ENCODE data around the gene ADCY5.

ADCY5 gene

GRCh38 chr3:123369085-123369484 lies 79.8 kb downstream of the ADCY5 start:
- no peak for DNase-seq (ENCODE audit: low spot score)

DNA sequence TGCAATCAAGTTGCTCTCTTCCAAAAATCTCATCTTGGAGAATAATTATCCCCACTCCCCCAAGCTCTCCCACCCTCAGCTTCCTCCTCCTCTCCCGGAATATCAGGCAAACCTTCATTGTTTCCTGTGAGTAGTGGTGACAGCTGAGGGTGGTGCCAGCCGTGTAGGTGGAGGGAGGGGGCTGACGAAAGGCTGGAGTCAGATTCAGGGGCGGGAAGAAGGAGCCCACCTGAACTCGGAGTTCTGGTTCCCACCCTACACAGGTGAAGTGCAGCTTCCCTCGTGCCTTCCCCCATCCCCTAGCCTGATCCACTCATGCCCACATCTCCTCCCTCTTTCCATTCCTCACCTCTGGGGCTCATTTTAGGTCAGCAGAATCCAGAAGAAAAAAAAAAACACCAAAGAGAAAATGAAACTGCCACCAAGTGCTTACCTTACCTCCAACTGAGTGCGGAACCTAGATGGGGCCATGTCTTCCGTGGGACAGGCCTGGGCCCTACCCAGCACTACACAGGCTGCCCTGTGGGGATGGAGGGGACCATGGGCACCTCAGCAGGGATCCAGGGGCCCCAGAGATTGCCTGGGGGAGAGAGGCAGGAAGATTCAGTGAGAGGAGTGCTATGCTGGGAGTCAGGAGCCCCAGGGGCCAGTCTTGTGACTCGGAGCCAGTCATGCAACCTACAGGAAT lies 81.3 kb downstream of the ADCY5 start:
- DNase-seq (ENCODE audit: low spot score) = no peak

DNA sequence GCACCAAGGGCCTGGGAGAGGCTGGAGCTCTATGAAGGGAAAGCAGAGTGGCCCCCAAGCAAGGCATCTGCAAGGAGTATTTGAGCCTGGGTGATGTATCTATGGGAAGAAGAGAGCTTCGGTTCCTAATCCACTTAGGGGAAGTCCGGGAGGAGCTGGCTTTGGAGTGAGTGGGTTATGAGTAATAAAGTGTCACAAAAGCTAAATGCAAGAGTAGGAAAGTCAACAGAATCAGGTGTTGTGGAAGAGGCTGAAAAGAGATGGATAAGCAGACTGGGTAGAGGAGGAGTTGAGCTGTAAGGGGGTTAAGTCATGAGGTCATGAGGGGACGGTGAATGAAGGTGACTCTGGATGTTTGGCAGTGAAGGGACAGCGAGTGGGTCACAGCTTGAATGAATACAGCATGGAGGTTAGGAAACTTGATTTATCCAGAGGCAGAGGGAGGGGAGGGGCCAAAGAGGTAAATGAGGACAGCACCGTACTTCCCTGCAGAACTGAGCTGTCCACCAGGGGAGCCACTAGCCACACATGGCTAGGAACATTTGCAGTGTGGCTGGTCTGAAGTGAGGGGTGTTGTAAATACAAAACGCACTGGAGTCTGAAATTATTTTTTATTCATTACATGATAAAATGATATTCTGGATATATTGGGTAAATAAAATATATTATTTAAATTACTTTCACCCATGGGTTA lies 83.3 kb downstream of the ADCY5 start:
- peak; percentile 19 for DNase-seq (ENCODE audit: low spot score)

- DNase-seq (ENCODE audit: low spot score) = no peak
Observed at GRCh38 chr3:123361071-123361470, 87.8 kb downstream of the ADCY5 start.

- DNase-seq (ENCODE audit: low spot score) = no peak
Observed at GRCh38 chr3:123357275-123357674, 91.6 kb downstream of the ADCY5 start.

- no peak for DNase-seq (ENCODE audit: low spot score)
Observed at GRCh38 chr3:123353850-123354233, 95.0 kb downstream of the ADCY5 start.

DNA sequence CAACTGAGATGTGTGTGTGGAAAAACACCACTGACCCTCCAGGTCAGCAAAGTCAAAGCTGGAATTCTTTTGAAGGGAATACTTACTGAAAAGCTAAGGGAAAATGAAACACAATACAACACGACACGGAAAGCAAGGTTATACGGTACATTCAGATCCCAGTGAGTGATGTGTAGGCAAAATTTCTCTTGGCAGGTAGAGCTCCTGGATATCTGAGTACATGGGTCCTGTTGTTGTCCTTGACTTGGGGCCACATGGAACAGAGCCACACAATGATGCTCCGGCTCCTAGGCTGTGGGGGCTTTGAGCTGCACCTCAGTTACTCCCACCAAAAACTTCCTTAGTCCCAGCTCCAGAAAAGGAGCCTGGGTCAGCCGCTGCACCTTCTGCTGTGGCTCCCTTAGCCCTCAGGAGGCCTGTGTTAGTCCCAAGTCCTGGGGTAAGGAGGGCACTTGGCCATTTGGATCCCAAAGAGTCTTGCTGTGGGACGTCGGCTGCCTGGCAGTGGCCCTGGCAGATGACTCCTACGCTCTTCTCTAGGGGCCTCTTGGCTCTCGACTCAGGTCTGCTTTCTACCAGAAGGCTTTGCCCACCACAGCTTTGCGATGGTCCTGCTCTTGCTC lies 95.6 kb downstream of the ADCY5 start:
- no peak for DNase-seq (ENCODE audit: low spot score)

DNA sequence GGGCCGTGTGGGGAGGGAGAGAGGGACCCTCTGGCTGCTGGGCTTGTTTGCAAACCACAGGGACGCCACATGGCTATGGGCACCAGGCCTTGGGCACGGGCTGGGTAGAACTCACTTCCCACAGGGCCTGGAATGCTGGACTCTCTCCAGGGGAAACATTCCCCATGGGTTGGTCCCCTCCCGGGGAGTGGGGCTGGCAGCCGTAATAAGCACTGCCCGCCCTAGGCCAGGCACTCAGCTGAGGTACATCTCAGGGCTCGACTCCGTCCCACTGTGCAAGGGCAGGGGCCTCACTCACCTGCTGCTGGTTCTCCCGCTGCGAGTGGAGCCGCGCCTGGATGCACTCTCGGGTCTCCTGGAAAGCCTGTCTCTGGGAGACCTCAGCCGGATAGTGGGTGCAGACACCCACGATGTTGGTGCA lies 96.7 kb downstream of the ADCY5 start:
- no peak for DNase-seq (ENCODE audit: low spot score)

GRCh38 chr3:123351501-123351900 lies 97.4 kb downstream of the ADCY5 start:
- no peak for DNase-seq (ENCODE audit: low spot score)

DNA sequence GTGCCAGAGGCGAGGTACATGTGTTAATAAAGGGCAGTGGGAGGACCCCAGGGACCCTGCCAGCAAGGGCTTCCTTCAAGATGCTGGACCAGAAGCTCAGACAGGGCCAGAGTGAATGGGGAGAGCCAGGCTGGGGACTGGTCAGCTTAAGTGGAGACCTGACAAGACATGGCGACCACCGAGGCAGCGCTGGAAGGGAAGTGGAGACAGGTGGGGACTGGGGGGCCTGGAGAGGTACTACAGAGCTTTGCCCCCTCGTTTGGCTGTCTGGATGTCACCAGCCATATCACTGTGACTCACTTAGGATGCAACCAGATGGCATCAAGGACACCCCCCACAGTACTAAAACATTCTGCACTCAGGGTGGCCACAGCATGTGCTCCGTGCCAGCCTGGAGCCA lies 97.9 kb downstream of the ADCY5 start:
- no peak for DNase-seq (ENCODE audit: low spot score)

- DNase-seq (ENCODE audit: low spot score) = peak; percentile 34
Observed at GRCh38 chr3:123349566-123350435, 99.1 kb downstream of the ADCY5 start.

DNA sequence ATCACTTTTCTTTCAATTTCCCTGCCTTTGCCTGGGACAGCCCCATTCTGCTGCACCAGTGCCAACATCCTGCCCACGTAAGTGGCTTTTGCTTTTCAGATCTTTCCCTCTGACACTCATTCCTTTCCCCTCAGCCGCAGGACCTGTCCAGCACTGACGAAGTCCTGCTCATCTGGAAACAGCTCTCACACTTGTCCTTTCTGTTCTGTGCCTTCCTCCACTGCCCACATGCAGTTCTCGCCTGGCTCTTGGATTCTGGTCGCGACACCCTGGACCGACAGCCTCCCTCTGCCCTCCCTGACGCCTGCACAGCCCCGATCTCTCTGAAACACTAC lies 99.7 kb downstream of the ADCY5 start:
- no peak for DNase-seq (ENCODE audit: low spot score)

GRCh38 chr3:123348471-123349200 lies 100.3 kb downstream of the ADCY5 start:
- no peak for DNase-seq (ENCODE audit: low spot score)

DNA sequence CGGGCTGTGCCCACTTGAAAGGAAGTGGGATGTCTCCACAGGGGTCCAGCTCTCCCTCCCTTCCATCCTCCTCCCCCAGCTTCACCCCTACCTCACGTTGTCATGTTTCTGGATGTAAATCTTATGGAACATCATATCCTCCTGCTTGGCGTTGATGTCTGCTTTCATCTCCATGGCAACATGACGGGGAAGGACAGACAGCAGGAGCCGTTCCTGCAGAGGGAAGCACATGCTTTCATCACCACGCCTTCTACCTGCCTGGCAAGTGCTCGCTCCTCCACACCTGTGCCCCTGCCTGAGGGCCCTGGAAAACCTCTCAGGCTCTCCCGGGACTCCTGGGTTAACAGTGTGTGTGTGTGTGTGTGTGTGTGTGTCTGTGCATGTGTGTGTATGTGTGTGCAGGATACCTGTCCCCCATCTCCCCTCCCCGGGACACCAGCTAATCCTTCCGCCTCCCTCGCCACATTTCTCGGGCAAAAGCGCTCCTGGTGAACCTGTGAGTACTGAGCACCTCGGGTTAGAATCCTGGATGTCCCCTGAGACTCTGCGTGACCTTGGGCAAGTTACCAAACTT lies 101.1 kb downstream of the ADCY5 start:
- no peak for DNase-seq (ENCODE audit: low spot score)

GRCh38 chr3:123347205-123347604 lies 101.7 kb downstream of the ADCY5 start:
- DNase-seq (ENCODE audit: low spot score) = peak; percentile 87

- peak; percentile 65 for DNase-seq (ENCODE audit: low spot score)
Observed at GRCh38 chr3:123346021-123346420, 102.9 kb downstream of the ADCY5 start.

- DNase-seq (ENCODE audit: low spot score) = peak; percentile 44
Observed at GRCh38 chr3:123344907-123345594, 103.8 kb downstream of the ADCY5 start.

DNA sequence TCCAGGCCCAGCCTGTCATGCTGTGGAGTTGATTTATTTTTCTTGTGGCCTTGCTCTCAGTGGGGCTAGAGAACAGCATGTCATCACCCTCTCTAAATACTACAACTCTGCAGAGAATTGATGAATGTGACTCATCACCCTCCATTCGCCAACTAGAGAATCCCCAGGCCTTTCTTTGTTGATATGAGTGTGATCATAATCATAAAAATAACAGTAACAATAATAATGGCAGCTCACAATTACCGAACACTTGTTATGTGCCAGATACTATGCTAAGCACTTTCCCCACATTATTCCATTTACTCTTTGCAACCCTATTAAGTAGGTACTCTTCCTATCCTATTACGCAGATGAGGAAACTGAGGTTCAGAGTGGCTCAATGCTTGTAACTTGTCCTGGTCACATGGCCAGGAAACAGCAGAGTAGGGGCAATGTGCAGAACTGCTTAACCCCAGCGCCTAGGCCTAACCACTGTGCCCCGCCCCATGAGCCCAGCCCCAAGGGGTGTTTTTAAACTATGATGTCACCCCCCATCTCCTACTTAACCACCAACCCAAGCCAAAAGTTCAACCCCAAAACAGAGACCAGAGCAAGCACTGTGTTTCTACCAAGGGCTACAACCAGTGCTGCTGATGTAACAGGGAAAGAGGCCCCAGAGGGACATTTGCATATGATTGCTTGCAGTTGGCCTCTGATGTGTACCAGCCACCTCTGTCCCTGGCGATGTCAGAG lies 104.5 kb downstream of the ADCY5 start:
- DNase-seq (ENCODE audit: low spot score) = peak; percentile 39

DNA sequence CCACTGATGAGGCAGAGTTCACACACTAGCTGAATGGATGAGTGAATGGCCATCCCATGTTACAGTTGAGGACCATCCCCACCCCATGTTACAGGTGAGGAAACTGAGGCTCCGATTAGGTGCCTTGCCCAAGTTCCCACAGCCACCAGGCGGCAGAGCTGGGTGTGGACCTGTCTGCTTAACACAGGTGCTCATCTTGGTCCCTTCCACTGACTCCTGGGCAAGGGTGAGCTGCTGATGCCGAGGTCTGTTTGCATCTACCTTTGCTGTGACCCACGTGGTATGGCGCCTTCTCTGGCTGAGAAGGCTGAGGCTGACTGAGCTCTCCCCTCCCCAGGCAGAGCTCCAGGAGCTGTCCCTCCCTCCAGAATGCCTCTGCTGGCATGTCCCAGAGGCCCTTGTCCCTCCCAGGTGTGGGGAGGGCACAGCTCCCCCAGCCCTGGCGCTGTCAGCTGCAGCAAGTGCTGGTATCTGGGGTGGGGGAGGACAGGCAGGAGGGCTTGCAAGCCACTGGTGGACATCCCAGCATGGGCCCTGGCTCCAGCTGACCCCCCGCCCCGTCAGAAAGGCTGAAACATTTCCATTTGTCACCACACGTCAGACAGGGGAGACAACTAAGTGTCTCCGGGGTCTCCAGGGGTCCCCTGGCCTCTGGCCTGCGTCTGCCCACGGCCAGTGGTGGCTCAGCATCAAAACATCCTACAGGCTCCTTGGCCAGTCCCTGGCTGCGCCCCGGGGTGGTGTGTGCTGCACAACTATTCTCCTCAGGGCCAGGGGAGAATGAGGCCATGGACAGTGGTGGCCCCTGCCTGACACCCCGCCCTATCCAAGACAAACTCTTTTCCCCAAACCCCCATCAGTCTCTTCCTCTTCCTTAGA lies 105.4 kb downstream of the ADCY5 start:
- no peak for DNase-seq (ENCODE audit: low spot score)
